ENCODE results near the gene ZNF621. TPM values are rescaled to one million over a fixed set of nuclear protein-coding genes. Genes with fewer than 3 reads are reported as not detected.

Gene ZNF621
- 10 to 100 TPM; 11.3 to 14.8 TPM for total RNA-seq

GRCh38 chr3:40524568-40525285, at the start of gene ZNF621:
ZNF621 (plus strand) TSS chr3:40524960; CDS start chr3:40525841, 881 bp downstream.

GRCh38 chr3:40476478-40477470, 48.0 kb upstream of the ZNF621 start, which contains the start of gene ZNF619:
ZNF619 (plus strand) TSS chr3:40477122; CDS start chr3:40477980, 858 bp downstream.

GRCh38 chr3:40505599-40506462, 18.9 kb upstream of the ZNF621 start, which contains the start of gene ZNF620:
ZNF620 (plus strand) TSS chr3:40506039; CDS start chr3:40506353, 314 bp downstream.

Small RNAs within 50 kb of the gene (small RNA-seq; reads per million reads assigned to genes)
- gene RNU5B-2P, result 0 to 0.09 reads per million in 2 donors

Other genes starting within 250 kb of the ZNF621 start
- gene EIF1B, start 215.3 kb upstream of the ZNF621 start, total RNA-seq, result 10 to 100 TPM; 14.5 to 21.3 TPM
- under 1 TPM in 1 of 2 donors, not detected in 1; under 0.01 TPM for gene ENTPD3, start 137.8 kb upstream of the ZNF621 start, total RNA-seq
- 100 to 1,000 TPM in 1 of 2 donors, 10 to 100 TPM in 1; 98.8 to 194 TPM for gene RPL14, start 67.6 kb upstream of the ZNF621 start, total RNA-seq
- 1 to 10 TPM; 5.2 to 6.7 TPM for gene ZNF619, start 47.8 kb upstream of the ZNF621 start, total RNA-seq
- gene ZNF620, start 18.9 kb upstream of the ZNF621 start, total RNA-seq, result 1 to 10 TPM; 1.3 to 1.7 TPM